ENCODE measurements around the gene ACTA2.

- no peak for TF ChIP-seq EP300 (IDR thresholded peaks at IDR 0.05)
- TF ChIP-seq CTCF (IDR thresholded peaks at IDR 0.05) = no peak
- no peak for TF ChIP-seq POLR2A (IDR thresholded peaks at IDR 0.05; ENCODE audit: low read depth)
- TF ChIP-seq POLR2AphosphoS5 (IDR thresholded peaks at IDR 0.05) = no peak
Measured at GRCh38 chr10:89001729-89002072, 49.1 kb upstream of the ACTA2 start.

Data from esophagus muscularis mucosa (tissue), 4 donors.